ENCODE measurements around the gene CDT1. TPM values are rescaled to one million over a fixed set of nuclear protein-coding genes. Genes with fewer than 3 reads are reported as not detected.

CDT1 gene
- total RNA-seq, 1 experiment from 2014 or later: 74.1 TPM

GRCh38 chr16:88855736-88856121, 52.1 kb downstream of the CDT1 start:
- H3K9ac ChIP-seq (ENCODE audit: extremely low read depth, insufficient read length, low read length): no peak overlapping the region

More at GRCh38 chr16:88855736-88856121, 52.1 kb downstream of the CDT1 start:
- Histone ChIP-seq H4K5ac (ENCODE audit: insufficient read length, low read depth, low read length) (no peak overlapping the region), H3K27me3 (ENCODE audit: insufficient read depth, low read length) (no peaks in the 10 kb centered on the region), H3K14ac (ENCODE audit: insufficient read depth, low read length) (no peak overlapping the region; the same call in 1 of the 2 replicates), H4K91ac (ENCODE audit: insufficient read length, low read depth, low read length) (no peak overlapping the region), H2BK20ac (ENCODE audit: low read depth, low read length, poor library complexity, severe bottlenecking) (no peak overlapping the region), H2BK15ac (ENCODE audit: low read depth, low read length) (no peak overlapping the region), H2AFZ (ENCODE audit: low read length) (no peak overlapping the region), H2BK5ac (ENCODE audit: insufficient read length, low read length) (no peak overlapping the region), H3K4me1 (ENCODE audit: insufficient read depth, low read length) (no peaks in the 10 kb centered on the region), H3T11ph (ENCODE audit: low read length) (no peak overlapping the region), H3K79me2 (ENCODE audit: insufficient read depth, low read length) (no peaks in the 10 kb centered on the region), H3K56ac (ENCODE audit: insufficient read length, low read depth, low read length) (no peak overlapping the region), H3K79me1 (ENCODE audit: insufficient read depth, low read depth, low read length, poor library complexity, severe bottlenecking) (no peaks in the 10 kb centered on the region), H3K9me3 (ENCODE audit: control insufficient read depth, low read depth, low read length) (no peaks in the 10 kb centered on the region), H3K23me2 (ENCODE audit: insufficient read length, low read depth, low read length, poor library complexity, severe bottlenecking) (peaks cover 8% of the 10 kb centered on the region), H3K23ac (ENCODE audit: insufficient read length, low read depth, low read length) (no peak overlapping the region), H3K27ac (ENCODE audit: insufficient read length, low read depth, low read length) (no peak overlapping the region), H3K4ac (ENCODE audit: low read depth, low read length) (no peak overlapping the region), H4K20me1 (ENCODE audit: control insufficient read depth, insufficient read depth, insufficient read length) (no peaks in the 10 kb centered on the region), H2BK120ac (ENCODE audit: low read depth, low read length, poor library complexity, severe bottlenecking) (no peak overlapping the region), H3K4me2 (ENCODE audit: insufficient read depth, insufficient read length, low read length) (peak overlapping the region; percentile 73), H2AK5ac (ENCODE audit: insufficient read length, low read length) (no peak overlapping the region), H4K8ac (replicated peaks; ENCODE audit: insufficient read length, low read depth, low read length) (no peak overlapping the region), H3K18ac (ENCODE audit: insufficient read length, low read depth, low read length) (no peak overlapping the region), H2BK12ac (ENCODE audit: insufficient read length, low read depth, low read length) (no peak overlapping the region)
- Mint-ChIP-seq H3K27me3 (ENCODE audit: low read depth) (no peaks in the 10 kb centered on the region), H3K9me3 (peaks cover 0 to 6% of the 10 kb centered on the region in 2 experiments; a peak in 2 of 5 replicates), H3K36me3 (ENCODE audit: insufficient read depth in 1 of 3, low read depth in 3 of 3) (peaks cover 20 to 43% (median 28%) of the 10 kb centered on the region in 3 experiments), H3K4me3 (peak overlapping the region; percentile 73 to 85), H3K4me1 (peaks cover 9 to 18% of the 10 kb centered on the region in 2 experiments), H3K27ac (no peak overlapping the region)
- no peak for DNase-seq
- TF ChIP-seq, protein P1, sequence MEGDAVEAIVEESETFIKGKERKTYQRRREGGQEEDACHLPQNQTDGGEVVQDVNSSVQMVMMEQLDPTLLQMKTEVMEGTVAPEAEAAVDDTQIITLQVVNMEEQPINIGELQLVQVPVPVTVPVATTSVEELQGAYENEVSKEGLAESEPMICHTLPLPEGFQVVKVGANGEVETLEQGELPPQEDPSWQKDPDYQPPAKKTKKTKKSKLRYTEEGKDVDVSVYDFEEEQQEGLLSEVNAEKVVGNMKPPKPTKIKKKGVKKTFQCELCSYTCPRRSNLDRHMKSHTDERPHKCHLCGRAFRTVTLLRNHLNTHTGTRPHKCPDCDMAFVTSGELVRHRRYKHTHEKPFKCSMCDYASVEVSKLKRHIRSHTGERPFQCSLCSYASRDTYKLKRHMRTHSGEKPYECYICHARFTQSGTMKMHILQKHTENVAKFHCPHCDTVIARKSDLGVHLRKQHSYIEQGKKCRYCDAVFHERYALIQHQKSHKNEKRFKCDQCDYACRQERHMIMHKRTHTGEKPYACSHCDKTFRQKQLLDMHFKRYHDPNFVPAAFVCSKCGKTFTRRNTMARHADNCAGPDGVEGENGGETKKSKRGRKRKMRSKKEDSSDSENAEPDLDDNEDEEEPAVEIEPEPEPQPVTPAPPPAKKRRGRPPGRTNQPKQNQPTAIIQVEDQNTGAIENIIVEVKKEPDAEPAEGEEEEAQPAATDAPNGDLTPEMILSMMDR (conservative IDR thresholded peaks at IDR 0.05): no peak
- WGBS (ENCODE audit: extremely low coverage, insufficient read length, low lambda C conversion rate): no CpG with 5 or more reads among the region's 13 CpGs

Measured in H9 (cell line).